ENCODE results near the gene SYCP2L.

GRCh38 chr6:10837995-10838793 is 48.7 kb upstream of the SYCP2L start, which contains the start of gene MAK:
- TF ChIP-seq ZNF354B (CRISPR knock-in tag; IDR thresholded peaks at IDR 0.05) (no peak), CTCF (IDR thresholded peaks at IDR 0.05 in 2 of 3, conservative IDR thresholded peaks at IDR 0.05 in 1 of 3; ENCODE audit: insufficient read depth in 2 of 3, low read depth in 1 of 3, low read length in 3 of 3) (no peak), ZBTB33 (CRISPR knock-in tag; IDR thresholded peaks at IDR 0.05) (peak; percentile 53), SPI1 (IDR thresholded peaks at IDR 0.05; ENCODE audit: borderline replicate concordance, low read depth, low read length) (no peak), FOXA1 (IDR thresholded peaks at IDR 0.05; ENCODE audit: borderline replicate concordance) (no peak), FOSL1 (tag; conservative IDR thresholded peaks at IDR 0.05) (no peak; the same call in 1 of the 2 replicates), KDM1A (IDR thresholded peaks at IDR 0.05) (no peak), RAD21 (CRISPR knock-in tag; conservative IDR thresholded peaks at IDR 0.05 in 1 of 2, IDR thresholded peaks at IDR 0.05 in 1 of 2) (no peak)
